GM12878 (cell line): Measurements from ENCODE around the gene SLC49A4. TPM values are rescaled to one million over a fixed set of nuclear protein-coding genes. Genes with fewer than 3 reads are reported as not detected.

ENCODE experiments used
- ATAC-seq: fragments of 200-7000 bp; cut with Tn5 transposase; 3 replicates; pipeline ENCODE4 v1.9.1; 2020; ENCODE audit warnings: mild to moderate bottlenecking, moderate library complexity
- BruUV-seq: library from RNA; stranded (reverse); fragments of 400-500 nt; replicated peaks from 2 replicates; lab custom pipeline; 2021; lab: Mats Ljungman, UMichigan
- CTCF ChIA-PET: fragments of 300-600 bp; sonication (Branson Sonifier 250); formaldehyde crosslinking; extraction: SDS; loops from one replicate; lab custom pipeline; 2021; ENCODE audit warnings: inconsistent platforms; lab: Yijun Ruan, JAX
- POLR2A ChIA-PET: fragments of 350-600 bp; formaldehyde crosslinking; extraction: SDS; loops from one replicate; lab custom pipeline; 2021; ENCODE audit warnings: inconsistent platforms; lab: Charles Lee
- RAD21 ChIA-PET: fragments of 300-600 bp; sonication (Branson Sonifier 250); formaldehyde crosslinking; loops from one replicate; lab custom pipeline; 2023; ENCODE audit warnings: antibody characterized with exemption; ENCODE audit not compliant: unreplicated experiment; lab: Charles Lee
- SMC1A ChIA-PET: fragments of 300-600 bp; sonication (Branson Sonifier 250); formaldehyde crosslinking; loops from one replicate; lab custom pipeline; 2023; ENCODE audit not compliant: unreplicated experiment, uncharacterized antibody; lab: Charles Lee
- DNase-seq: peaks from one replicate; pipeline ENCODE4 v3.0.0-alpha.2; 2011; ENCODE audit warnings: low read depth, low spot score
- FAIRE-seq: peaks from 3 replicates; lab custom pipeline; 2011; peaks lifted over from hg19 to GRCh38; lab: Jason Lieb, UNC
- H2AFZ ChIP-seq: 2 replicates; pipeline ENCODE4 v1.6.0; 2011; ENCODE audit warnings: low read depth, low read length, control low read depth; ENCODE audit not compliant: control insufficient read depth
- H3K27ac ChIP-seq: 2 replicates; pipeline ENCODE4 v1.5.1; 2011; ENCODE audit warnings: control low read depth; ENCODE audit not compliant: control insufficient read depth, insufficient read depth
- H3K27me3 ChIP-seq, 2 experiments: replicated peaks in 1 of 2; 2 replicates each; pipeline versions ENCODE4 v1.6.0 to v1.6.1; 2011; ENCODE audit warnings: low read length in 1 of 2; ENCODE audit not compliant: control insufficient read depth in 2 of 2, insufficient read depth in 2 of 2
- H3K36me3 ChIP-seq, 2 experiments: 2 replicates each; pipeline ENCODE4 v1.5.1; 2011; ENCODE audit warnings: low read length in 1 of 2; ENCODE audit not compliant: control insufficient read depth in 2 of 2, insufficient read depth in 2 of 2
- H3K4me1 ChIP-seq: 2 replicates; pipeline ENCODE4 v1.6.1; 2011; ENCODE audit warnings: mild to moderate bottlenecking, low read length, moderate library complexity, mixed read lengths; ENCODE audit not compliant: control insufficient read depth, insufficient read depth
- H3K4me2 ChIP-seq: 2 replicates; pipeline ENCODE4 v1.6.0; 2011; ENCODE audit warnings: control low read depth; ENCODE audit not compliant: control insufficient read depth, insufficient read depth
- H3K4me3 ChIP-seq: fragments of 200-600 bp; sonication (generic); 2 replicates; pipeline ENCODE4 v1.5.1; 2016
- H3K79me2 ChIP-seq: 2 replicates; pipeline ENCODE4 v1.6.0; 2011; ENCODE audit warnings: low read length; ENCODE audit not compliant: control insufficient read depth, insufficient read depth
- H3K9ac ChIP-seq: 2 replicates; pipeline ENCODE4 v1.8.0; 2011; ENCODE audit warnings: low read length, control low read depth, mixed read lengths; ENCODE audit not compliant: control insufficient read depth, insufficient read depth
- H3K9me3 ChIP-seq: replicated peaks from 3 replicates; pipeline ENCODE4 v1.5.1; 2011; ENCODE audit warnings: mild to moderate bottlenecking, low read length; ENCODE audit not compliant: control insufficient read depth, insufficient read depth
- H4K20me1 ChIP-seq: 2 replicates; pipeline ENCODE4 v1.6.0; 2011; ENCODE audit not compliant: control insufficient read depth, insufficient read depth
- NFYB ChIP-seq: IDR thresholded peaks from 2 replicates; pipeline ENCODE4 v1.6.1; 2011; ENCODE audit warnings: low read depth, mild to moderate bottlenecking, low read length, improper control_type of control experiment, moderate library complexity; ENCODE audit not compliant: insufficient read depth
- RAD51 ChIP-seq: fragments of 450-650 bp; IDR thresholded peaks from 2 replicates; pipeline ENCODE4 v1.6.1; 2016; ENCODE audit warnings: moderate library complexity, mild to moderate bottlenecking, inconsistent platforms
- WGBS: methylation state at CpG from one replicate; pipeline ENCODE4 v1.1.6; 2016; ENCODE audit warnings: low lambda C conversion rate; ENCODE audit not compliant: insufficient replicate concordance, insufficient coverage; ENCODE audit errors: missing lambda C conversion rate; 5-methylcytosine and 5-hydroxymethylcytosine counted together
- in situ Hi-C: fragments of 300-500 bp; cut with MboI; formaldehyde crosslinking; loops from 9 replicates; pipeline ENCODE4 v1.14.3; 2018; ENCODE audit warnings: mixed read lengths
- intact Hi-C: fragments of 100-400 bp; cut with micrococcal nuclease; formaldehyde crosslinking; loops from one replicate; pipeline ENCODE4 v1.14.2; 2022; ENCODE audit not compliant: unreplicated experiment
- polyA plus RNA-seq, 11 experiments: library from polyadenylated mRNA; depleted of rRNA in 4 of 11; unstranded in 6 of 11; stranded (reverse) in 5 of 11; fragments of >200 nt; fragmentation: Nextera tagmentation in 4 of 11; fragmentation: Illumina TruSeq in 1 of 11; extraction: Ambion mirVana in 4 of 11; extraction: Trizol in 1 of 11; gene quantifications; 1 replicate in 1 of 11; 2 replicates in 10 of 11; pipeline versions ENCODE4 v1.2.1 to v1.2.3, GENCODE V29; 2011 to 2016; ENCODE audit warnings: inconsistent platforms in 2 of 11, missing spikeins in 2 of 11, low read depth in 1 of 11
- total RNA-seq, 4 experiments: library from RNA; depleted of rRNA in 3 of 4; stranded (reverse); fragments of >200 nt in 3 of 4; fragmentation: Illumina TruSeq in 1 of 4; extraction: Trizol in 1 of 4; gene quantifications; 2 replicates each; pipeline versions ENCODE4 v1.2.1 to v1.2.3, GENCODE V29; 2013 to 2021
- TF ChIP-seq, protein P1 (sequence below): fragments of 450-650 bp; IDR thresholded peaks from 2 replicates; pipeline ENCODE4 v1.6.1; 2016; ENCODE audit warnings: mild to moderate bottlenecking, moderate library complexity, borderline replicate concordance
- TF ChIP-seq, protein P2 (sequence below): fragments of 450-650 bp; IDR thresholded peaks from 2 replicates; pipeline ENCODE4 v1.6.1; 2017; ENCODE audit warnings: mild to moderate bottlenecking, moderate library complexity

The SLC49A4 gene
- total and polyA plus RNA-seq, 10 of the 15 experiments (the other 5 are each of a cell fraction or from before 2014, with no cell fraction given): 0.48 to 2.2 (median 1.4) TPM

DNA sequence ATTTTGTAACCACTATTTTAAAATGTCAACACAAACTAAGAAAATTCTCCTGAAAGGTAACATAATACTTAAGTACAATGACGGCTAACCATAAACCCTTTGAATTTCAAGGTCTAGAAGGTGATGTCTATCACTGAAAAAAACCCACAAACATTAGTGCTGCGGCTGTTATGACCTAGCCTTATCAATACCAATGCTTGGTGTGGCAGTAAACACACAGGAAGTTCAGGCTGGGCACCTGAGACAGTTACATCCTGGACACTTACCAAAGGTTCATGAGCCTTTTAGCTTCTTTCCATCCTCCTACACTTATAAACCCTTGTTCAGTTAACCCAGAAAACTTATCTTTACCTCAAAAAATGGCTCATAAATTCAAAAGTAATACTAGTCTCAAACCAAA is 7.0 kb upstream of the SLC49A4 start:
- ChIA-PET SMC1A (no interaction called here), RAD21 (no interaction called here), POLR2A (no interaction called here), CTCF (no interaction called here)
- no peak for DNase-seq
- H3K27me3 ChIP-seq: no peaks in the 10 kb centered on the region
- no peaks in the 10 kb centered on the region for H4K20me1 ChIP-seq
- H3K9ac ChIP-seq: no peak overlapping the region
- peak; percentile 34; the same call in 2 of the 3 replicates for ATAC-seq
- no peak overlapping the region for H3K4me2 ChIP-seq
- H3K4me1 ChIP-seq: no peaks in the 10 kb centered on the region
- BruUV-seq: no TSS peak
- FAIRE-seq: no peak
- H3K4me3 ChIP-seq: no peak overlapping the region
- no peaks in the 10 kb centered on the region for H3K79me2 ChIP-seq
- no peaks in the 10 kb centered on the region for H3K36me3 ChIP-seq
- 94% methylated on average over 2 of the region's 2 CpGs for WGBS
- no peak overlapping the region for H2AFZ ChIP-seq
- intact Hi-C loops (no loop called here), in situ Hi-C loops (no loop called here)
- H3K27ac ChIP-seq: no peak overlapping the region
- no peaks in the 10 kb centered on the region for H3K9me3 ChIP-seq
- no peak for TF ChIP-seq NFYB
- no peak for TF ChIP-seq RAD51

DNA sequence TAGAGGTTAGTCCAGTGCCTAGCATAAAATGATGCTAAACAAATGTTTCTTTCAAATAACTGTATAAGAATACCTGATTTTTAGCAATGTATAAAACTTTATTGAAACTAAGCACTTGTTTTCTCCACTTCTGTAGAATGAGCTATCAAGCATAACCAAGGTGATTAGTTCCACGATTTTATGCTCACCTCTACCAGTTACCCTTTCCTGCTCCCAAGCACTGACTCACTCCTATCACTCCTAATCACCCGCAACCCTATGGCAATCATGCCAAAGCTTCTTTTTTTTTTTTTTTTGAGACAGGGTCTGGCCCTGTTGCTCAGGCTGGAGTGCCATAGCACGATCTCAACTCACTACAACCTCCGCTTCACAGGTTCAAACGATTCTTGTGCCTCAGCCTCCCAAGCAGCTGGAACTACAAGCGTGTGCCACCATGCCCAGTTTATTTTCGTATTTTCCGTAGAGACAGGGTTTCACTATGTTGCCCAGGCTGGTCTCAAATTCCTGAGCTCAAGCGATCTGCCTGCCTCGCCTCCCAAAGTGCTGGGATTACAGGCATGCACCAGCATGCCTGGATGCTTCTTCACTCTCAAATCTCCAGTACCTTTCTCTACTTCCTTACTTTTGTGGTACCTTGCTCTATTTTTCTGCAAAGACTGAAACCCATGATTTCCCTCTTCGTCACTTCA is 5.1 kb upstream of the SLC49A4 start:
- Histone ChIP-seq H2AFZ (no peak overlapping the region), H3K4me1 (no peaks in the 10 kb centered on the region), H3K4me2 (no peak overlapping the region), H3K4me3 (no peak overlapping the region), H3K27me3 (no peaks in the 10 kb centered on the region), H3K9ac (no peak overlapping the region), H3K27ac (no peak overlapping the region), H3K36me3 (no peaks in the 10 kb centered on the region), H3K9me3 (no peaks in the 10 kb centered on the region), H3K79me2 (no peaks in the 10 kb centered on the region; the same call in 1 of the 2 replicates), H4K20me1 (no peaks in the 10 kb centered on the region)
- in situ Hi-C loops: no loop called here
- BruUV-seq: no TSS peak
- intact Hi-C loops: loop anchor here (10.0 kb wide), 1 partner anchor 225 kb away; the partner anchor contains the start of genes DTX3L and PARP9
- FAIRE-seq (no peak), ATAC-seq (no peak), DNase-seq (no peak)
- 87% methylated on average over 10 of the region's 11 CpGs for WGBS
- RAD21 ChIA-PET: interaction anchor here (0.8 kb wide), 1 partner anchor 34 kb away, joined by 3 read pairs; no protein-coding TSS in a partner anchor
- SMC1A ChIA-PET: interaction anchor here (0.6 to 0.8 kb wide), 2 partner anchors 34 to 893 kb away, joined by 3 read pairs; no protein-coding TSS in a partner anchor
- POLR2A ChIA-PET: interaction anchor here (0.7 to 0.8 kb wide), 2 partner anchors 15 to 1321 kb away, joined by 3 to 5 read pairs; no protein-coding TSS in a partner anchor
- TF ChIP-seq, protein P1, sequence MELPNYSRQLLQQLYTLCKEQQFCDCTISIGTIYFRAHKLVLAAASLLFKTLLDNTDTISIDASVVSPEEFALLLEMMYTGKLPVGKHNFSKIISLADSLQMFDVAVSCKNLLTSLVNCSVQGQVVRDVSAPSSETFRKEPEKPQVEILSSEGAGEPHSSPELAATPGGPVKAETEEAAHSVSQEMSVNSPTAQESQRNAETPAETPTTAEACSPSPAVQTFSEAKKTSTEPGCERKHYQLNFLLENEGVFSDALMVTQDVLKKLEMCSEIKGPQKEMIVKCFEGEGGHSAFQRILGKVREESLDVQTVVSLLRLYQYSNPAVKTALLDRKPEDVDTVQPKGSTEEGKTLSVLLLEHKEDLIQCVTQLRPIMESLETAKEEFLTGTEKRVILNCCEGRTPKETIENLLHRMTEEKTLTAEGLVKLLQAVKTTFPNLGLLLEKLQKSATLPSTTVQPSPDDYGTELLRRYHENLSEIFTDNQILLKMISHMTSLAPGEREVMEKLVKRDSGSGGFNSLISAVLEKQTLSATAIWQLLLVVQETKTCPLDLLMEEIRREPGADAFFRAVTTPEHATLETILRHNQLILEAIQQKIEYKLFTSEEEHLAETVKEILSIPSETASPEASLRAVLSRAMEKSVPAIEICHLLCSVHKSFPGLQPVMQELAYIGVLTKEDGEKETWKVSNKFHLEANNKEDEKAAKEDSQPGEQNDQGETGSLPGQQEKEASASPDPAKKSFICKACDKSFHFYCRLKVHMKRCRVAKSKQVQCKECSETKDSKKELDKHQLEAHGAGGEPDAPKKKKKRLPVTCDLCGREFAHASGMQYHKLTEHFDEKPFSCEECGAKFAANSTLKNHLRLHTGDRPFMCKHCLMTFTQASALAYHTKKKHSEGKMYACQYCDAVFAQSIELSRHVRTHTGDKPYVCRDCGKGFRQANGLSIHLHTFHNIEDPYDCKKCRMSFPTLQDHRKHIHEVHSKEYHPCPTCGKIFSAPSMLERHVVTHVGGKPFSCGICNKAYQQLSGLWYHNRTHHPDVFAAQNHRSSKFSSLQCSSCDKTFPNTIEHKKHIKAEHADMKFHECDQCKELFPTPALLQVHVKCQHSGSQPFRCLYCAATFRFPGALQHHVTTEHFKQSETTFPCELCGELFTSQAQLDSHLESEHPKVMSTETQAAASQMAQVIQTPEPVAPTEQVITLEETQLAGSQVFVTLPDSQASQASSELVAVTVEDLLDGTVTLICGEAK: peak; percentile 65
- TF ChIP-seq, protein P2, sequence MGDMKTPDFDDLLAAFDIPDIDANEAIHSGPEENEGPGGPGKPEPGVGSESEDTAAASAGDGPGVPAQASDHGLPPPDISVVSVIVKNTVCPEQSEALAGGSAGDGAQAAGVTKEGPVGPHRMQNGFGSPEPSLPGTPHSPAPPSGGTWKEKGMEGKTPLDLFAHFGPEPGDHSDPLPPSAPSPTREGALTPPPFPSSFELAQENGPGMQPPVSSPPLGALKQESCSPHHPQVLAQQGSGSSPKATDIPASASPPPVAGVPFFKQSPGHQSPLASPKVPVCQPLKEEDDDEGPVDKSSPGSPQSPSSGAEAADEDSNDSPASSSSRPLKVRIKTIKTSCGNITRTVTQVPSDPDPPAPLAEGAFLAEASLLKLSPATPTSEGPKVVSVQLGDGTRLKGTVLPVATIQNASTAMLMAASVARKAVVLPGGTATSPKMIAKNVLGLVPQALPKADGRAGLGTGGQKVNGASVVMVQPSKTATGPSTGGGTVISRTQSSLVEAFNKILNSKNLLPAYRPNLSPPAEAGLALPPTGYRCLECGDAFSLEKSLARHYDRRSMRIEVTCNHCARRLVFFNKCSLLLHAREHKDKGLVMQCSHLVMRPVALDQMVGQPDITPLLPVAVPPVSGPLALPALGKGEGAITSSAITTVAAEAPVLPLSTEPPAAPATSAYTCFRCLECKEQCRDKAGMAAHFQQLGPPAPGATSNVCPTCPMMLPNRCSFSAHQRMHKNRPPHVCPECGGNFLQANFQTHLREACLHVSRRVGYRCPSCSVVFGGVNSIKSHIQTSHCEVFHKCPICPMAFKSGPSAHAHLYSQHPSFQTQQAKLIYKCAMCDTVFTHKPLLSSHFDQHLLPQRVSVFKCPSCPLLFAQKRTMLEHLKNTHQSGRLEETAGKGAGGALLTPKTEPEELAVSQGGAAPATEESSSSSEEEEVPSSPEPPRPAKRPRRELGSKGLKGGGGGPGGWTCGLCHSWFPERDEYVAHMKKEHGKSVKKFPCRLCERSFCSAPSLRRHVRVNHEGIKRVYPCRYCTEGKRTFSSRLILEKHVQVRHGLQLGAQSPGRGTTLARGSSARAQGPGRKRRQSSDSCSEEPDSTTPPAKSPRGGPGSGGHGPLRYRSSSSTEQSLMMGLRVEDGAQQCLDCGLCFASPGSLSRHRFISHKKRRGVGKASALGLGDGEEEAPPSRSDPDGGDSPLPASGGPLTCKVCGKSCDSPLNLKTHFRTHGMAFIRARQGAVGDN: no peak
- CTCF ChIA-PET: interaction anchor here (0.6 to 1.8 kb wide), 2 partner anchors 33 to 35 kb away, joined by 3 to 5 read pairs; no protein-coding TSS in a partner anchor
